Urothelium cell line (cell line): ENCODE results near the gene SLC25A45.

Source experiments
- DNase-seq: peaks from one replicate; pipeline ENCODE4 v3.0.0; 2011; ENCODE audit warnings: low spot score, mixed read lengths
- FAIRE-seq: peaks from 2 replicates; lab custom pipeline; 2011; peaks lifted over from hg19 to GRCh38; lab: Jason Lieb, UNC

Gene SLC25A45

GRCh38 chr11:65404638-65405339 is 22.3 kb upstream of the SLC25A45 start:
- DNase-seq (no peak), FAIRE-seq (no peak)

DNA sequence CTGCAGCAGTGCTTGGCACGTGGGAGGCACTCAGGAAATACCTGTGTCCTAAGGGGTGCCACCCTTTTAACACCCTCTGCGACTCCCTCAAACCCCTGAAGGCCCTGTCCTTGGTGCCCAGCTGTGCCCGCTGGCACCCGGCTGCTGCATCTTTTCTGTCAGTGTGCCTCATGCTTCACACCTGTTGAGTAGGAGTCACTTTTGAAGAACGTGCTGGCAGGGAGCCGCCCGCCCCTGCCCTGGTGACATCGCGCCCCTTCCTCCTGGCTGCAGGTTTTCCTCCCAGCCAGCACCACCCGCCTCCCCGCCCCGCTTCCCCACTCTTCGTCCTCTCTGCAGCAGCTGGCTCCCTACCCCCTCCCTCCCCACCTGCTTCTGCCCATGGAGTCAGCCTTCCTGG is 21.8 kb upstream of the SLC25A45 start:
- FAIRE-seq (no peak), DNase-seq (no peak)

DNA sequence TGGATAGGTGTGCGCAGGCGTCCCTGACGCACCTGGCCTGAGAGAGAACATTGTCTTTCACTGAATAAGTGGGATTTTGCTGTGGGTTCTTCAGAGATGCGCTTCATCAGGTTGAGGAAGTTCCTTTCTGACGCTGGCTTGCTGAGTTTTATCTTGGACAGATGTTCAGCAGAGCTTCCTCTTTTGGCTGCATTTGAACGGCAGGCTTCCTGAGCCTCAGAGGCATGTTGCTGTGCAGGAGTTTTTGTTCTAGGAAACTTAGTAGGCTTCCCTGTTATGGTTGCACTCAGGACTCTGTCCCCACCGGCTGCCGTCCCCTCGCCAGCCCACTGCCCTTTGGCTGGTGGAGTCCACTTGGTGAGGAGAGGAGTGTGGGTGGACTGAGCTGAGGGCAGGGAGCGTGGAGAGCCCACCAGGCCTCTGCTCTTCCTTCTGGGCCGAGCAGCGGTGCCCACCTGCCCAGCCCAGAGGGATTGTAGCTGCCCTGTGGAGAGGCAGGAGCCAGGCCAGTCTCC is 21.2 kb upstream of the SLC25A45 start:
- no peak for FAIRE-seq
- no peak for DNase-seq

DNA sequence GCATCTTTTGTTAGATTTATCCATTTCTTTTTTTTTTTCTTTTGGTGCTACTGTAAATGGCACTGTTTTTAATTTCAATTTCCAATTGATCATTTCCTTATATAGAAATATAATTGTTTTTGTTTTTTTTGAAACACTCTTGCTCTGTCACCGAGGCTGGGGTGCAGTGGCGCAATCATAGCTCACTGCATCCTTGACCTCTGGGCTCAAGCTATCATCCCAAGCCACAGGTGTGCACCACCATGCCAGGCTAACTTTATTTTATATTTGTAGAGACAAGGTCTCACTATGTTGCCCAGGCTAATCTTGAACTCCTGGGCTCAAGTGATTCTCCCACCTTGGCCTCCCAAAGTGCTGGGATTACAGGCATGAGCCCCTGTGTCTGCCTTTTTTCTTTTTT is 20.3 kb upstream of the SLC25A45 start:
- FAIRE-seq = no peak
- DNase-seq = no peak

DNA sequence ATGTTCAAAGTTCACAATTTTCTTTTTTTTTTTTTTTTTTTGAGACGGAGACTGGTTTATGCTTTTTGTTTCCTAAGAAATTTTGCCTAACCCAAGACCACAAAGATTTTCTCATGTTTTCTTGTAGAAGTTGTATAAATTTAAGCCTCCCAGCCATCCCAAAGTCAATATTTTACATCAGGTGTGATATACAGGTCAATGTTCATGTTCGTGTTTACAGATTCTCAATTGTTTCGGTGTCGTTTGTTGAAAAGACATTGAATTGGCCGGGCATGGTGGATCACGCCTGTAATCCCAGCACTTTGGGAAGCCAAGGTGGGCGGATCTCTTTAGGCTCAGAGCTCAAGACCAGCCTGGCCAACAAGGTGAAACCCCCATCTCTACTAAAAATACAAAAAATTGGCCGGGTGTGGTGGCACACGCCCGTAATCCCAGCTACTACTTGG is 19.4 kb upstream of the SLC25A45 start:
- FAIRE-seq (no peak), DNase-seq (no peak)

- no peak for DNase-seq
- FAIRE-seq = no peak
Measured at GRCh38 chr11:65401073-65401802, 18.8 kb upstream of the SLC25A45 start.

GRCh38 chr11:65400307-65401072 is 18.0 kb upstream of the SLC25A45 start:
- FAIRE-seq = no peak
- no peak for DNase-seq

- no peak for DNase-seq
- FAIRE-seq = no peak
Measured at GRCh38 chr11:65399845-65400244, 17.4 kb upstream of the SLC25A45 start.

DNA sequence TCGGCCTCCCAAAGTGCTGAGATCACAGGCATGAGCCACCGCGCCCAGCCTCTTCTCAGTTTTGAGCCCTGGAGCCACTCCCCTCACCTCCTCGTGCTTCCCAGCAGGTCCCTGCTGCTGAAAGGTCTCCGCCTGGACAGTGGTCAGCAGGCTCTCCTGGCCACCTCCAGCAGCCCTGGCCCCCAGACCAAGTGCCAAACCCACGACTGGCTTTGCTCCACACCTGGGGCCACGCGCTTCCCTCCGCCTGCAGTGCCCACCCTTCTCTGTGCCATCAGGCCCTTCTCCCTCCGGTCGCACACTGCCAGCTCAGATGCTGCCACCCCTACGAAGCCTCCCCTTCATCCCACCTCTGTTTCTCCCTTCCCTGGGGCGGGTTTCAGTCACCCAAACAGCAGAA is 16.8 kb upstream of the SLC25A45 start:
- no peak for DNase-seq
- no peak for FAIRE-seq

- no peak for DNase-seq
- no peak for FAIRE-seq
Measured at GRCh38 chr11:65398362-65398910, 16.0 kb upstream of the SLC25A45 start.

- FAIRE-seq (peak; percentile 32), DNase-seq (no peak)
Measured at GRCh38 chr11:65396769-65397745, 14.6 kb upstream of the SLC25A45 start.

DNA sequence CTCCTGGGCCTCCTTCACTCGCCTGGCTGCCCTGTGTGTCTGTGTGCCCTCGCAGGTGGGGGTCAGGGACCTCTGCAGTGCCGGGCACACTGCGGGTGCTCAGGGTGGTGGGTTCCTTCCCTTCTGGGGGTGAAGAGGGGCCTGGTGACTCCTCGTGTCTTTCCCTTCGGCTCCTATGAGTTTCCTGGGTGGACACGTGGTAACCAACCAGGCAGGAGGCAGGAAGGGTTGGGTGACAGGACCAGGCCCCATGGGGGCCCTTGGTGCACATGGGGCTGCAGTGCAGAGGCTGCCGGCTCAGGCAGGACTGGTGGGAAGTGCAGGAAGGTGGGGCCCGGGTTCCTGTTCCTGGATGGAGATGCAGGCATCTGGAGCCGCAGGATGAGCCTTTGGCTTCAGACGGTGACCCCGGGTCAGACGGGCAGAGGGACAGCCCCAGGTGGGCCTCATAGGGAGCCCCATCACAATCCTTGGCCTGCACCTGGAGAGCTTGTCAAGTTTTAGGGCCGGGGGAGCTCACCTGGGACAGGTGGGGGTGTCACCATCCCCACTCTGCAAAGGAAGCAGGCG is 13.6 kb upstream of the SLC25A45 start:
- no peak for FAIRE-seq
- no peak for DNase-seq

DNA sequence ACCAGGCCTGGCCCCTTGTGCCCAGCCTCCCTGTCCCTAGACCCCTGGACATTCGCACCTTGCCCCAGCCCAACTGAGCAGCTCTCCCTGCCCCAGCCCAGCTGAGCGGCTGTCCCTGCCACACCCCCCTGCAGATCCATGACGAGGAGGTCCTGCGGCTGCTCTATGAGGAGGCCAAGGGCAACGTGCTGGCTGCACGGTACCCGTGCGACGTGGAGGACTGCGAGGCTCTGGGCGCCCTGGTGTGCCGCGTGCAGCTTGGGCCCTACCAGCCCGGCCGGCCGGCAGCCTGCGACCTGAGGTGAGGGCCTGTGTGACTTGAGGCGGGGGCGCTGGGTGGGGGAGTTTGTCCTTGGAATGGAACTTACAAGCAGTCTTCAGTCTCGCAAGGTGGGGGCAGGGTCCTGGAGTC is 11.7 kb upstream of the SLC25A45 start:
- FAIRE-seq = no peak

GRCh38 chr11:65393513-65394079 is 11.2 kb upstream of the SLC25A45 start:
- DNase-seq (no peak), FAIRE-seq (no peak)

More for the DNA sequence above, 11.7 kb upstream of the SLC25A45 start:
- no peak for DNase-seq

- no peak for DNase-seq
- FAIRE-seq = no peak
Measured at GRCh38 chr11:65392899-65393298, 10.5 kb upstream of the SLC25A45 start.

GRCh38 chr11:65392186-65392829 is 9.9 kb upstream of the SLC25A45 start:
- FAIRE-seq = no peak

DNA sequence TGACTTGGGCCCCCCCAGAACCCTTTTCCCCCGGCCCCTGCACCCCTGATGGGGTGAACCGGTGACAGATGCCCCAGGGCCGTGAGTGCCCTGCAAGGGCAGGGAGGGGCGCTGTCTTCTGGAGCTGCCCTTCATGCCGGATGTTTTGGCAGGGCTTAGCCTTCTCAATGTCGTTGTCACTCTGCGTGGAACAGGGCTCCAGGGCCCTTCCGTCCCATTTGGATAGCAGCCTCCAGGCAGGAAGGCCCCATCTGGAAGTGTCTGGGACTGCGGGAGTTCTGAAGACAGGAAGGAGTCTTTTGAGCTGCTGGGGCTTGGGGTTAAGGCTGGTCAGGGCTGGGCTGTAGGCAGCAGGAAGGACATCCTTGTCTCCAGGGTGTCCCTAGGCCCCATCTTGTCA is 8.6 kb upstream of the SLC25A45 start:
- FAIRE-seq (no peak), DNase-seq (peak; percentile 41)

More at GRCh38 chr11:65392186-65392829, 9.9 kb upstream of the SLC25A45 start:
- DNase-seq = no peak

DNA sequence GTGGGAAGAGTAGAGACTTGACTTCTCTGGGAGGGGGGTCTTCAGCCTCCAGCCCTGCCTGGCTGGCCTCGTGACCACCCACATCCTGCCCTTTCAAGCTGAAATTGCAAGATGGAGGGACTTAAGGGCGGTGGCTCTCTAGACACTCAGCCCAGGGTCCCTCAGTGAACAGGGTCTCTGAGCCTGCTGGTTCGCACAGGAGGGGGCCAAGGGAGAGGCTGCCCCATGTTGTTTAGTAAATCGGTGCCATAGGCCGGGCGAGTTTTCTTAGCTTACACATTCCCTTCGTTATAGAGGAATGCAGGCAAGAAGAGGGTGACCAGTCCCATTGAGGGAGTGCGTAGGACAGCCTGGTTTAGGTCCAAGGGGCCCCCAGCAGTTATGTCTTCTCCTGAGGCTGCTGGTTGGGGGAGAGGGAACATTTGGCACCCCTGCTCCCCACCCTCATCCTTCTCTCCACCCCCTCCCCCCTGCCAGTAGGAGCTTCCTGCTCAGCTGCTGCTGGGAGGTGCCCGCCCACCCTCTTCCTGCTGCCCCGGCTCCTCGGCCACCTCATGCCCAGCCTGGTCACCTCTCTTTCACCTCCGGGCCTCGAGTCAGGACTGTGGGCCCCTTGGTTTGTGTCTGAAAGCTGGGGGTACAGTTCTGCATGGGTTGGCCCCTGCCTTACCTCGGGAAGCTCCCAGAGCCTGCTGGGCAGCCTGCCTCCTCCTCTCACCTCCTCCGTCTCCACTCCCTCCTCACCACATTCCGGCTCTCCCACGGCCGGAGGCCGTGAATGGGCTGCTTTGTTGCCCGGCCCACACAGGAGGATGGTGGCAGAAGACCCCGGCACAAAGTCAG is 7.9 kb upstream of the SLC25A45 start:
- FAIRE-seq (no peak), DNase-seq (peak; percentile 39)
